NT2/D1 (cell line): ENCODE data around the gene CLEC16A.

Experiments used
- DNase-seq: peaks from one replicate; pipeline ENCODE4 v3.0.0-alpha.2; 2011; ENCODE audit warnings: low read depth, low spot score
- H3K27me3 ChIP-seq: 2 replicates; pipeline ENCODE4 v1.6.0; 2011; ENCODE audit warnings: mild to moderate bottlenecking; ENCODE audit not compliant: insufficient read length, insufficient read depth
- H3K36me3 ChIP-seq: 2 replicates; pipeline ENCODE4 v1.6.1; 2011; ENCODE audit warnings: mild to moderate bottlenecking, low read length, mixed read lengths; ENCODE audit not compliant: insufficient read depth, insufficient read length
- H3K4me1 ChIP-seq: 2 replicates; pipeline ENCODE4 v1.5.1; 2011; ENCODE audit not compliant: insufficient read depth, insufficient read length
- H3K4me3 ChIP-seq: 2 replicates; pipeline ENCODE4 v1.5.1; 2011; ENCODE audit warnings: low read depth; ENCODE audit not compliant: insufficient read length
- H3K9ac ChIP-seq: 2 replicates; pipeline ENCODE4 v1.6.0; 2011; ENCODE audit warnings: low read depth; ENCODE audit not compliant: insufficient read length
- H3K9me3 ChIP-seq: 2 replicates; pipeline ENCODE4 v1.5.1; 2011; ENCODE audit warnings: mild to moderate bottlenecking, low read length; ENCODE audit not compliant: insufficient read depth
- SUZ12 ChIP-seq: IDR thresholded peaks from 2 replicates; pipeline ENCODE4 v1.6.1; 2011; ENCODE audit not compliant: insufficient read length, insufficient read depth; ENCODE audit errors: extremely low read depth
- YY1 ChIP-seq: IDR thresholded peaks from 2 replicates; pipeline ENCODE4 v1.6.1; 2011; ENCODE audit not compliant: insufficient read length, insufficient read depth
- ZNF274 ChIP-seq: IDR thresholded peaks from 2 replicates; pipeline ENCODE4 v1.6.1; 2011; ENCODE audit warnings: mild to moderate bottlenecking, low read depth, low read length

The CLEC16A gene

DNA sequence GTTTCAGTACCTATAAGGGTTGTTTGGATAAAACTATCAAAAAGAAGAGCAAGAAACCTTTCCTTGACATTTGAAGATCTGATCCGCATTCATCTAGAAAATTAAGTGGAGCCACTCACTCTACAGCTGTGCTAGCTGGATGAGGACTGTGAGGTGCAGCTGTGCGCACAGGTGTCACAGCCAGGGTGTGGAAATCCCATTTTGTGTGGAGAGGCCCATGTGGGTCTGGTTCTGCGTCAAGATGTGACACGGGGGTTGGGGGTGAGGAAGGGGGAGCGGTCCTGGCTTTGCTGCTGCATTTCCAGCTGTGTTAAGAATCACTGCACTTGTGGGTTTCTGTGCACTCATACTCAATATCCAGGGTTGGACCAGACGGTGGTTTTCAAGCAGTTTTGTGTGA is 70.7 kb downstream of the CLEC16A start:
- no peak for DNase-seq
- TF ChIP-seq SUZ12 (no peak), ZNF274 (no peak), YY1 (no peak)
- no peaks in the 10 kb centered on the region for H3K27me3 ChIP-seq
- H3K4me1 ChIP-seq, result no peaks in the 10 kb centered on the region
- H3K9ac ChIP-seq, result no peak overlapping the region
- H3K4me3 ChIP-seq, result no peak overlapping the region
- H3K36me3 ChIP-seq, result peaks cover 11% of the 10 kb centered on the region
- H3K9me3 ChIP-seq, result no peaks in the 10 kb centered on the region

DNA sequence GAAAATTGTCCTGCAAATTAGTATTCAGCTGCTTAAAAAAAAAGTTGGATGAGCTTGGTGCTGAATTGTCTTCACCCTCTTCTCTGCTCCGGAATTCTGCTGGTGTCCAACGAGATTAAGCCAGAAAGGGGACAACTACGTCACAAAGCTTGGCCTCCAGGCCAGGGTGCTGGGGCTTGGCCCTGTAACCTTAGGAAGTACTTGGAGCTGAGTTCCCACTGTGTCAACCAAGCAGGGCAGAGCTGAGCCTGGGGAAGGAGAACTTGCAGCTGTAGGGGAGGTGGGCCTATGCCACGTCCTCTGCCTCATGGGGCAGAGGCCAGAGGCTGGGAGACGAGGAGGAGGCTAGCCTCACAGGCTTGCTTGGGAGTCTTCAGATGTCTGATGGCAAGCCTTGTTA is 71.2 kb downstream of the CLEC16A start:
- Histone ChIP-seq H3K9me3 (no peaks in the 10 kb centered on the region), H3K4me1 (no peaks in the 10 kb centered on the region), H3K9ac (no peak overlapping the region), H3K27me3 (no peaks in the 10 kb centered on the region), H3K4me3 (no peak overlapping the region), H3K36me3 (peaks cover 17% of the 10 kb centered on the region)
- no peak for DNase-seq
- no peak for TF ChIP-seq SUZ12

DNA sequence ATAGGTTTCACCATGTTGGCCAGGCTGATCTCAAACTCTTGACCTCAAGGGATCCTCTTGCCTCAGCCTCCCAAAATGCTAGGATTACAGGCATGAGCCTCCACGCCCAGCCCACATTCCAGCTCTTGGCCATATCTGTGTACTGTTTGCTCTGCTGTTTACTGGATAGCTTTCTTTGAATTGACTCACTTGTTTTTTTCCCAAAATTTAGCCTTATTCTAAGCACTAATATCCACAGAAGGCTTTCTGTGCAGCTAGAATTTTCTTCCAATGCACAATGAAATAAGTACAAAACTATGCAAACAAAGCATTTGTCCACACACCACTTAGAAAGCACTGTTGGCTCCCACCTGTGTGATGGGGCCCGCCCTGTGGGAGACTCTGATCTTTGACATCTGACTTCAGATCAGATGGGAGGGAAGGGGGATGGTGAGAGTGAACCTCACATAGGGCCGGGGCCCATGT is 72.2 kb downstream of the CLEC16A start:
- no peaks in the 10 kb centered on the region for H3K9me3 ChIP-seq
- H3K27me3 ChIP-seq, result no peaks in the 10 kb centered on the region
- no peak for DNase-seq
- H3K9ac ChIP-seq, result no peak overlapping the region
- H3K4me1 ChIP-seq, result no peaks in the 10 kb centered on the region
- TF ChIP-seq YY1 (no peak), SUZ12 (no peak), ZNF274 (no peak)
- peaks cover 20% of the 10 kb centered on the region for H3K36me3 ChIP-seq
- H3K4me3 ChIP-seq, result no peak overlapping the region

GRCh38 chr16:11016993-11017392 is 72.6 kb downstream of the CLEC16A start:
- no peaks in the 10 kb centered on the region for H3K27me3 ChIP-seq
- no peaks in the 10 kb centered on the region for H3K9me3 ChIP-seq
- H3K36me3 ChIP-seq, result peaks cover 20% of the 10 kb centered on the region
- no peak overlapping the region for H3K9ac ChIP-seq
- no peaks in the 10 kb centered on the region for H3K4me1 ChIP-seq
- no peak overlapping the region for H3K4me3 ChIP-seq
- DNase-seq, result no peak
- TF ChIP-seq ZNF274, result no peak
- no peak for TF ChIP-seq YY1
- no peak for TF ChIP-seq SUZ12

DNA sequence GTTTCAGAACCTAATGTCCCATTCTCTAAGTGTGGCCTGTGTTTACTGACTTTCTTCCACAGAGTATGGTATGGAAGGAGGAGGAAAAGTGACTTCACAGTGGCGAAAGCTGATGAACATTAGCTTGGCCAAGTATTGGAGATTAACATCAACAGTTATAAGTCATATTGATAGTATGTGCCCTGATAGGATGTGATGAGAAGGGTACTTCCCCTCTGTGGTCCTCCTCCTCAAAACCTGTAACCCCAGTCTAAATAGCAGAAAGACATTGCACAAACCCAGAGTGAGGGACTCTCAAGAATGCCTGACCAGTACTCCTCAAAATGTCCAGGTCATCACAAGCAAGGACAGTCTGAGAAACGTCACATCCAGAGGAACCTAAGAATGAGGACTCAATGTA is 73.1 kb downstream of the CLEC16A start:
- no peak for TF ChIP-seq YY1
- TF ChIP-seq SUZ12, result no peak
- TF ChIP-seq ZNF274, result no peak
- no peaks in the 10 kb centered on the region for H3K9me3 ChIP-seq
- H3K27me3 ChIP-seq, result no peaks in the 10 kb centered on the region

GRCh38 chr16:11020388-11020787 is 76.0 kb downstream of the CLEC16A start:
- DNase-seq, result no peak
- no peak for TF ChIP-seq ZNF274
- Histone ChIP-seq H3K4me3 (no peak overlapping the region), H3K4me1 (no peaks in the 10 kb centered on the region), H3K9ac (no peak overlapping the region), H3K27me3 (no peaks in the 10 kb centered on the region), H3K36me3 (peaks cover 25% of the 10 kb centered on the region), H3K9me3 (no peaks in the 10 kb centered on the region)

More for the DNA sequence above, 73.1 kb downstream of the CLEC16A start:
- no peak for DNase-seq
- Histone ChIP-seq H3K36me3 (peaks cover 20% of the 10 kb centered on the region), H3K4me1 (no peaks in the 10 kb centered on the region), H3K4me3 (no peak overlapping the region), H3K9ac (no peak overlapping the region)

DNA sequence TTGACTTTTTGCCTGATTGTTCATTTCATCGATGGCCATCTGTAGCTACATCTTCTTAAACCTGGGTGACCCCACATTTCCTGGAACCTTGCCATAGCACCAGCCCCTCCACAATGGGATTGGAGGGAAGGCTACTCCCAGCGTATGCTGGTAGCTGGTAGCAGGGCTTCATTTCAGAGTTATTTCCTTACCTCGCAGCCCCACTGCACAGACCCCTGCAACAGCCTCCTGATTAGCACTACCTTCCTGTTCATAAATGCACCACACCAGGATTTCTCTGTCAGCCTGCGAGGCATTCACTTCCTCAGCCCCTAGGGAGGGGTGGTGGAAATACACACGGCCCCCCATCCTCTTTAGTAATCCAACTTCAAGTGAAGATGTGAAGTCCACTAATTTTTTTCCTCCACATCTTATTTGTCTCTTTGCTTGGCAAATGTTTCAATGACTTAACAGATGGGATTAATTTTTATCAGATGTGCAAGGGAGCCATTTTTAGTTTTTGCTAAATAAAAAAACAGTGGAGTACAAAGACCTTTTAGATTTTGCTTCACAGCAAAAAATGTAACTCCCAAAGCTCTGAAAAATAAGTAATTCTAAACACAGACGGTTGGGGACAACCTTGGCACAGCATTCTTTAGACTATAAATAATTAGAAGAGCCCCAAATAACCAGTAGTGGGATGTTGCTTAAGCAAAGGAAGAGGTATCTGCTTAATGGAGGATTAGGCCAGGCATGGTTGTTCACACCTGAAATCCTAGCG is 76.6 kb downstream of the CLEC16A start:
- peaks cover 28% of the 10 kb centered on the region for H3K36me3 ChIP-seq
- H3K4me1 ChIP-seq, result no peaks in the 10 kb centered on the region
- H3K27me3 ChIP-seq, result no peaks in the 10 kb centered on the region
- TF ChIP-seq SUZ12, result no peak
- no peak for TF ChIP-seq YY1
- TF ChIP-seq ZNF274, result no peak
- no peak for DNase-seq
- no peak overlapping the region for H3K9ac ChIP-seq
- H3K4me3 ChIP-seq, result no peak overlapping the region
- no peaks in the 10 kb centered on the region for H3K9me3 ChIP-seq
